ENCODE data around the gene CAMTA1.

The CAMTA1 gene

GRCh38 chr1:7426780-7427604 lies 641.7 kb downstream of the CAMTA1 start:
- DNase-seq: peak; percentile 30

GRCh38 chr1:7427605-7428300 lies 642.5 kb downstream of the CAMTA1 start:
- no peak for DNase-seq

GRCh38 chr1:7429290-7429689 lies 644.0 kb downstream of the CAMTA1 start:
- DNase-seq: no peak

GRCh38 chr1:7430047-7430608 lies 644.9 kb downstream of the CAMTA1 start:
- no peak for DNase-seq

GRCh38 chr1:7430691-7431090 lies 645.4 kb downstream of the CAMTA1 start:
- DNase-seq: peak; percentile 53

- no peak for DNase-seq
These were observed 647.0 kb downstream of the CAMTA1 start for GRCh38 chr1:7432102-7432899.

GRCh38 chr1:7432900-7433380 lies 647.7 kb downstream of the CAMTA1 start:
- DNase-seq: no peak

- no peak for DNase-seq
These were observed 649.3 kb downstream of the CAMTA1 start for GRCh38 chr1:7434566-7434965.

- DNase-seq: no peak
These were observed 650.2 kb downstream of the CAMTA1 start for GRCh38 chr1:7435276-7436055.

- DNase-seq: no peak
These were observed 651.1 kb downstream of the CAMTA1 start for GRCh38 chr1:7436056-7437005.

- no peak for DNase-seq
These were observed 651.8 kb downstream of the CAMTA1 start for GRCh38 chr1:7437036-7437435.

GRCh38 chr1:7437608-7438395 lies 652.5 kb downstream of the CAMTA1 start:
- no peak for DNase-seq

- no peak for DNase-seq
These were observed 653.1 kb downstream of the CAMTA1 start for GRCh38 chr1:7438396-7438785.

GRCh38 chr1:7438921-7439655 lies 653.8 kb downstream of the CAMTA1 start:
- no peak for DNase-seq

- DNase-seq: no peak
These were observed 654.9 kb downstream of the CAMTA1 start for GRCh38 chr1:7440154-7440553.

GRCh38 chr1:7441143-7441841 lies 656.0 kb downstream of the CAMTA1 start:
- no peak for DNase-seq

- DNase-seq: no peak
These were observed 656.8 kb downstream of the CAMTA1 start for GRCh38 chr1:7442036-7442435.

GRCh38 chr1:7442918-7443317 lies 657.7 kb downstream of the CAMTA1 start:
- DNase-seq: no peak
